NCI-H1048 (cell line): Measurements from ENCODE around the gene AEBP1.

Source experiments
- DNase-seq: peaks from one replicate; lab custom pipeline; 2025; lab: John Stamatoyannopoulos, UW

The AEBP1 gene

GRCh38 chr7:44155191-44156185, 51.3 kb downstream of the AEBP1 start:
- no peak for DNase-seq

GRCh38 chr7:44156453-44157010, 52.4 kb downstream of the AEBP1 start:
- no peak for DNase-seq

- no peak for DNase-seq
These were observed 53.3 kb downstream of the AEBP1 start for GRCh38 chr7:44157116-44158080.

- no peak for DNase-seq
These were observed 54.1 kb downstream of the AEBP1 start for GRCh38 chr7:44158096-44158872.

GRCh38 chr7:44158873-44159631, 54.9 kb downstream of the AEBP1 start:
- DNase-seq: no peak

GRCh38 chr7:44159824-44160630, 55.9 kb downstream of the AEBP1 start:
- DNase-seq: no peak

DNA sequence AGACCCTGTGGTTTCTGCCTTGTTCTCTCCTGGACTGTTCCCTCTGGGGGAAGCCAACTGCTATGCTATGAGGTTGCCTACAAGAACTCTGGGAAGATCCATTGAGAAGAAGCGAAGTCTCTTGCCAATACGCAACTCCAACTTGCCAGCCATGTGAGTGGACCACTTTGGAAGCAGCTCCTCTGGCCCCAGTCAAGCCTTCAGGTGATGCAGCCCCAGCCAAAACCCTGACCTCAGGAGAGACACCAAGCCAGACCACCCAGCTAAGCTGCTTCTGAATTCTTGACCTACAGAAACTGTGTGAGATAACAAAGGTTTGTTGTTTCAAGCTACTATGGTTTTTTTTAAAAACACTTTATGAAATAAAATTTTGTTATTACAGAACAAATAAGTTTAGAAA, 57.2 kb downstream of the AEBP1 start:
- DNase-seq: no peak

GRCh38 chr7:44162179-44162578, 58.0 kb downstream of the AEBP1 start:
- DNase-seq: no peak

GRCh38 chr7:44162785-44163395, 58.7 kb downstream of the AEBP1 start:
- no peak for DNase-seq

DNA sequence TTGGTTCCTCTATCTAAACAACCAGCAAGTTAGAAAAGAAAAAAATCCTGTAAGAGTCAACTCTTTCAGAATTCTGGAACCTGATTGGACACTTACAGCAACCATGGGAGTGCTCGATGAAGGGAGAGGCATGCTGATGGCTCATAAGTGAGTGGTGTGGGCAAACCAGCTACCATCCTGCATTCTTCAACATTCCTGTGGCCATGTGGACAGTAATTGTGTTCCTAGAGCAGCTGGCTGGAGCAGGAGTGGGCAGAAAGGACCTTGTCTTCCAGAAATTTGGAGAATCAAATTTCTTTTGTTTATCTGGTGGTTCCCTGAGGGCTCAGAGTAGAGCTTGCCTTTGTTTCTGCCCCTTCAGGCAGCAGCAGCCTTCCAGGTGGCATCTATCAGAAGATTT, 59.4 kb downstream of the AEBP1 start:
- DNase-seq: no peak
